Thymus (tissue), 11 donors: ENCODE results near the gene CFAP107. TPM values are rescaled to one million over a fixed set of nuclear protein-coding genes. Genes with fewer than 3 reads are reported as not detected.
"Not testable (repeated sequence)": the region's sequence is repeated elsewhere in the genome, so short reads cannot be mapped to it uniquely, and the experiment has no call there.

Experiments used
- DNase-seq, 9 donors: peaks; one replicate each; pipeline ENCODE4 v3.0.0-alpha.2; 2013; ENCODE audit warnings: low spot score in 9 of 9, low read depth in 6 of 9, missing footprints in 1 of 9
- H3K27ac ChIP-seq, 2 donors: one replicate each; pipeline ENCODE4 v1.5.1; 2013; ENCODE audit warnings: control low read depth in 1 of 2, low read depth in 1 of 2, low read length in 1 of 2, mild to moderate bottlenecking in 1 of 2, moderate library complexity in 1 of 2
- H3K27me3 ChIP-seq, 2 donors: one replicate each; pipeline ENCODE4 v1.5.1; 2013; ENCODE audit warnings: low read length in 1 of 2; ENCODE audit not compliant: control insufficient read depth in 2 of 2, insufficient read depth in 1 of 2
- H3K36me3 ChIP-seq, 2 donors: one replicate each; pipeline ENCODE4 v1.5.1; 2013; ENCODE audit warnings: low read length in 1 of 2, mild to moderate bottlenecking in 1 of 2, moderate library complexity in 1 of 2; ENCODE audit not compliant: control insufficient read depth in 2 of 2, insufficient read depth in 2 of 2
- H3K4me1 ChIP-seq, 2 donors: one replicate each; pipeline ENCODE4 v1.5.1; 2013; ENCODE audit warnings: low read length in 2 of 2; ENCODE audit not compliant: control insufficient read depth in 2 of 2, insufficient read depth in 2 of 2
- H3K4me3 ChIP-seq, 2 donors: one replicate each; pipeline ENCODE4 v1.5.1; 2013; ENCODE audit warnings: low read length in 2 of 2, control low read depth in 1 of 2, mild to moderate bottlenecking in 1 of 2
- H3K9me3 ChIP-seq, 2 donors: one replicate each; pipeline ENCODE4 v1.5.1; 2013; ENCODE audit warnings: low read length in 1 of 2, mild to moderate bottlenecking in 1 of 2; ENCODE audit not compliant: control insufficient read depth in 2 of 2, insufficient read depth in 1 of 2
- WGBS: extraction: QIAGEN DNeasy Blood & Tissue Kit; methylation state at CpG from one replicate; pipeline ENCODE4 v1.1.7; 2013; 5-methylcytosine and 5-hydroxymethylcytosine counted together
- polyA plus RNA-seq: library from polyadenylated mRNA; stranded (reverse); fragments of 200-250 nt; gene quantifications from one replicate; pipeline ENCODE4 v1.2.3, GENCODE V29; 2013
- total RNA-seq: library from RNA; stranded (reverse); fragments of 120-200 nt; gene quantifications from one replicate; pipeline ENCODE4 v1.2.4, GENCODE V29; 2013
- donor health status: healthy.

Gene CFAP107
- total and polyA plus RNA-seq, 2 donors, result 0.16 TPM; not detected in 1

- 77% methylated on average over 1 of the region's 1 CpG for WGBS
- H3K4me3 ChIP-seq, result no peak overlapping the region
- H3K4me1 ChIP-seq, result no peaks in the 10 kb centered on the region
- no peak for DNase-seq
- H3K36me3 ChIP-seq, result no peaks in the 10 kb centered on the region
- no peaks in the 10 kb centered on the region for H3K27me3 ChIP-seq
- H3K9me3 ChIP-seq, result no peaks in the 10 kb centered on the region
- H3K27ac ChIP-seq, result no peak overlapping the region
Measured at GRCh38 chr1:12712076-12712475, 33.9 kb upstream of the CFAP107 start.

- WGBS, result 91% methylated on average over 8 of the region's 8 CpGs
- no peak overlapping the region for H3K4me3 ChIP-seq
- H3K36me3 ChIP-seq, result no peaks in the 10 kb centered on the region
- no peaks in the 10 kb centered on the region for H3K27me3 ChIP-seq
- no peaks in the 10 kb centered on the region for H3K4me1 ChIP-seq
- no peak for DNase-seq
- no peaks in the 10 kb centered on the region for H3K9me3 ChIP-seq
- H3K27ac ChIP-seq, result no peak overlapping the region
Measured at GRCh38 chr1:12712929-12713328, 33.1 kb upstream of the CFAP107 start.

GRCh38 chr1:12713651-12714050 is 32.3 kb upstream of the CFAP107 start:
- DNase-seq, H3K9me3 ChIP-seq, H3K4me3 ChIP-seq, H3K36me3 ChIP-seq, H3K27ac ChIP-seq, H3K4me1 ChIP-seq, H3K27me3 ChIP-seq: not testable (repeated sequence)
- WGBS, result 94% methylated on average over 5 of the region's 5 CpGs

- no peak for DNase-seq
- H3K27ac ChIP-seq, result no peak overlapping the region
- WGBS, result 87% methylated on average over 3 of the region's 3 CpGs
- no peaks in the 10 kb centered on the region for H3K36me3 ChIP-seq
- no peak overlapping the region for H3K4me3 ChIP-seq
- no peaks in the 10 kb centered on the region for H3K27me3 ChIP-seq
- H3K4me1 ChIP-seq, result no peaks in the 10 kb centered on the region
- no peaks in the 10 kb centered on the region for H3K9me3 ChIP-seq
Measured at GRCh38 chr1:12714710-12715475, 31.1 kb upstream of the CFAP107 start.

- 92% methylated on average over 8 of the region's 8 CpGs for WGBS
- H3K27ac ChIP-seq, result no peak within 1 kb of the TSS
- H3K4me1 ChIP-seq, result no peaks in the 10 kb centered on the region
- no peaks in the 10 kb centered on the region for H3K36me3 ChIP-seq
- no peak for DNase-seq
- no peaks in the 10 kb centered on the region for H3K27me3 ChIP-seq
- no peaks in the 10 kb centered on the region for H3K9me3 ChIP-seq
- no peak within 1 kb of the TSS for H3K4me3 ChIP-seq
Measured at GRCh38 chr1:12715896-12716437, 30.0 kb upstream of the CFAP107 start, which contains the start of gene AADACL3. Gene AADACL3 (plus strand): TSS chr1:12716110. CDS start chr1:12716177, 67 bp downstream.

GRCh38 chr1:12717301-12717838 is 28.6 kb upstream of the CFAP107 start:
- no peak for DNase-seq
- H3K4me1 ChIP-seq, result no peaks in the 10 kb centered on the region
- 84% methylated on average over 7 of the region's 7 CpGs for WGBS
- no peak overlapping the region for H3K4me3 ChIP-seq
- H3K9me3 ChIP-seq, result no peaks in the 10 kb centered on the region
- H3K27me3 ChIP-seq, result no peaks in the 10 kb centered on the region
- no peak overlapping the region for H3K27ac ChIP-seq
- H3K36me3 ChIP-seq, result no peaks in the 10 kb centered on the region

GRCh38 chr1:12722626-12723025 is 23.4 kb upstream of the CFAP107 start:
- no peak overlapping the region for H3K4me3 ChIP-seq
- no peaks in the 10 kb centered on the region for H3K9me3 ChIP-seq
- 97% methylated on average over 1 of the region's 1 CpG for WGBS
- H3K36me3 ChIP-seq, result no peaks in the 10 kb centered on the region
- no peaks in the 10 kb centered on the region for H3K4me1 ChIP-seq
- H3K27me3 ChIP-seq, result no peaks in the 10 kb centered on the region
- H3K27ac ChIP-seq, result no peak overlapping the region
- DNase-seq, result no peak

- Histone ChIP-seq H3K4me3 (no peak overlapping the region), H3K9me3 (no peaks in the 10 kb centered on the region), H3K4me1 (no peaks in the 10 kb centered on the region), H3K27me3 (no peaks in the 10 kb centered on the region), H3K27ac (no peak overlapping the region), H3K36me3 (no peaks in the 10 kb centered on the region)
- DNase-seq, result no peak
- 87% methylated on average over 2 of the region's 2 CpGs for WGBS
Measured at GRCh38 chr1:12728391-12728790, 17.6 kb upstream of the CFAP107 start.

GRCh38 chr1:12730156-12730555 is 15.8 kb upstream of the CFAP107 start:
- H3K27me3 ChIP-seq, result no peaks in the 10 kb centered on the region
- no peaks in the 10 kb centered on the region for H3K36me3 ChIP-seq
- no peak for DNase-seq

More at GRCh38 chr1:12730156-12730555, 15.8 kb upstream of the CFAP107 start:
- Histone ChIP-seq H3K9me3 (no peaks in the 10 kb centered on the region), H3K4me3 (no peak overlapping the region), H3K27ac (no peak overlapping the region), H3K4me1 (no peaks in the 10 kb centered on the region)
- WGBS, result 84% methylated on average over 1 of the region's 1 CpG
